Peyer's patch (tissue), 4 donors: ENCODE data around the gene FAF2.

Experiments
- POLR2A ChIP-seq, 2 donors: fragments of 450-650 bp; IDR thresholded peaks; one replicate each; pipeline ENCODE4 v1.5.1; 2017; ENCODE audit warnings: antibody characterized with exemption in 2 of 2, mild to moderate bottlenecking in 2 of 2, moderate library complexity in 2 of 2
- TF ChIP-seq, protein P1 (sequence below), 6 experiments: fragments of 450-650 bp in 4 of 6; fragments of 200-600 bp in 2 of 6; sonication (generic) in 1 of 6; IDR thresholded peaks; one replicate each; pipeline ENCODE4 v1.5.1; 2017 to 2019; ENCODE audit warnings: antibody characterized with exemption in 6 of 6, mild to moderate bottlenecking in 3 of 6, moderate library complexity in 1 of 6

DNA sequence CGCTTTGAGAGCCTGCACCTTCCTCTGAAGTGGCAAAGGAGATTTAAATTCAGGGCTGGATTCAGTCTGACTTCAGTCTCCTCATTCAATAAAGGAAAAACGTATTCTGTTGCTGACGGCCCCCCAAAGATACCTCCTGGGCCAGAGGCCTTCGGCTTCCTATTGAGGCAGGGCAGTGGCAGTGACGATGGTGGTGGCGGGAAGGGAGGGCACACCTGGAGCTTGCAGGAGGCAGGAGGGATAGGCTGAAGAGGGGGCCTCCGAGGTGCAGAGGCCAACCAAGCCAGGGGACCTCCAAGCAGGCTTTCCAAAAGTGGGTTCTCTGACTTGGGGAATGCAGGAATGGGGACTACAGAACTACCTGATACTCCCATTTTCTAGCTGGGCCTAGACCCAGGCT, 73.1 kb downstream of the FAF2 start:
- no peak for TF ChIP-seq POLR2A (IDR thresholded peaks at IDR 0.05)
- TF ChIP-seq, protein P1, sequence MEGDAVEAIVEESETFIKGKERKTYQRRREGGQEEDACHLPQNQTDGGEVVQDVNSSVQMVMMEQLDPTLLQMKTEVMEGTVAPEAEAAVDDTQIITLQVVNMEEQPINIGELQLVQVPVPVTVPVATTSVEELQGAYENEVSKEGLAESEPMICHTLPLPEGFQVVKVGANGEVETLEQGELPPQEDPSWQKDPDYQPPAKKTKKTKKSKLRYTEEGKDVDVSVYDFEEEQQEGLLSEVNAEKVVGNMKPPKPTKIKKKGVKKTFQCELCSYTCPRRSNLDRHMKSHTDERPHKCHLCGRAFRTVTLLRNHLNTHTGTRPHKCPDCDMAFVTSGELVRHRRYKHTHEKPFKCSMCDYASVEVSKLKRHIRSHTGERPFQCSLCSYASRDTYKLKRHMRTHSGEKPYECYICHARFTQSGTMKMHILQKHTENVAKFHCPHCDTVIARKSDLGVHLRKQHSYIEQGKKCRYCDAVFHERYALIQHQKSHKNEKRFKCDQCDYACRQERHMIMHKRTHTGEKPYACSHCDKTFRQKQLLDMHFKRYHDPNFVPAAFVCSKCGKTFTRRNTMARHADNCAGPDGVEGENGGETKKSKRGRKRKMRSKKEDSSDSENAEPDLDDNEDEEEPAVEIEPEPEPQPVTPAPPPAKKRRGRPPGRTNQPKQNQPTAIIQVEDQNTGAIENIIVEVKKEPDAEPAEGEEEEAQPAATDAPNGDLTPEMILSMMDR (IDR thresholded peaks at IDR 0.05), result no peak
